Ecto neural progenitor cell (in vitro differentiated cells): ENCODE measurements around the gene LMO2.

Experiments used
- DNase-seq: peaks from one replicate; pipeline ENCODE4 v3.0.0-alpha.2; 2018; ENCODE audit warnings: low spot score

LMO2 gene

DNA sequence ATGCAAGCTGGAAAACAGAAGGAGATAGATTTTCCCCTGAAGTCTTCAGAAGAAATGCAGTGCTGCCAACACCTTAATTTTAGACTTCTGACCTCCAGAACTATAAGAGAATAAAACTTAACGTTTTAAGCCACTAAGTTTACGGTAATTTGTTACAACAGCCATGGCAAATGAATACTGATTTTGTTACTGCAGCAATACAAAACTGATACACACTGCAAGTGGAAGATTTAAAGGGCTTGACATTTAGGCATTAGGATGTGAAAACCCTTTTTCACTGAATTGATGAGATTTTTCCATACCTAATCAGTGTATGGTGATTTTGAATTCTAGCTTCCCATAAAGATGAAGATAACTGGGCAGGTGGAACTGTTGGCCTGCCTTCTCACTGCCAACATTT is 22.1 kb upstream of the LMO2 start:
- no peak for DNase-seq

DNA sequence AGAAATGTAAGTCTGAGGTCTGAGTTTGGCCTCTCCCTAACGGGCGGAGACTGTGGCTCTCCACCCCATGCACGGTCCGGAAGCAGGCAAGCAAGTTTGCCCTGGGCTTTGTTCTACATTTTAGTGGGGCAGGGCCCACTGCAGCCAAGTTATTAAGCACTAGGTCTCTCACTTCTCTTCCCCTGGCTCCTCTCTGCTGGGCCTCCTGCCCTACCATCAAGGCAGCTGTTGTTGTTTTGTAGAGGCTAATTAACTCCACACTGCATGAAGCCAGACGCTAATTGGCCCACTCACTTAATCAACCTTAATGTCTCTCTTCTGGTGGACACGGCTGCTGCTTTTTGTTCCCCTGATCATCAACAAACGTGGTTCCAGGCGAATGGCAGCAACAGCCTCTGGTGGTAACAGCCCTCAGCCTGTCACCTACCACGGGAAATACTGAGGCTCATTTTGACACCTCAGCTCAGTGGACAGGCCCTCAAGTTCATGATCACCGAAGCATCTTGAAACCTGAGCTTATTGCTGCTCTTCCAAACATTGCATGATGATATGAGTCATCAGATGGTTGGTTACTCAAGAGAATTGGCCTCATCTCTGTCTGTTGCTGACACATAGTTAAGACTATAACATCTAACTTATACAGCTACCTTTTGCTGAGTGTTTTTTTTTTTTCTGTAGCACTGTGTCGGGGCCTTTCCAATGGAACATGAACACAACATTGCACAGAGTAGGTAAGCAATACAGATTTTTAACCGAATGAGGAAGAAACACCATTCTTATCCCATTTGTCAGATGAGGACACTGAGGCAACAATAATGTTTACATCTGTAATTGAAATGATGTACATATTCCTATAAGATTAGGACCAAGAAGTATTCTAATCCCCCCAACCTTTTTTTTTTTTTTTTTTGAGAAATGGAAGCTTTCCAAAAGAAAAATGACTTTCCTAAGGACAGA is 20.8 kb upstream of the LMO2 start:
- no peak for DNase-seq

DNA sequence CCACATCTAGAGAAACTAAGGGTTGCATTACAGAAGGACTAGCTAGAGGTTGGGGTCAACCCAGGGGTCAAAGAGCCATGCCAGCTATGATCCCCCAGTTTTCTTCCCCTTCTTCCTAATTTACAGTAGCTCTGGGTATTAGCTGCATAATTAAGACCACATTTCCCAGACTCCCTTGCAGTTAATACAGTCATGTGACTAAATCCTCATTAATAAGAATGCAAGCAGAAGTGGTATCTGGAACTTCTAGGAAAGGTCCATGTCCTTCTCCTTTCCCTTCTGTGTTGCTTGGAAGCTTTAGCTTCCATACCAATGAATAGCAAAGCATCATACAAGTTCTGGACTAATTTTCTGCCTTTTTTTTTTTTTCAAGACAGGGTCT is 19.1 kb upstream of the LMO2 start:
- no peak for DNase-seq

DNA sequence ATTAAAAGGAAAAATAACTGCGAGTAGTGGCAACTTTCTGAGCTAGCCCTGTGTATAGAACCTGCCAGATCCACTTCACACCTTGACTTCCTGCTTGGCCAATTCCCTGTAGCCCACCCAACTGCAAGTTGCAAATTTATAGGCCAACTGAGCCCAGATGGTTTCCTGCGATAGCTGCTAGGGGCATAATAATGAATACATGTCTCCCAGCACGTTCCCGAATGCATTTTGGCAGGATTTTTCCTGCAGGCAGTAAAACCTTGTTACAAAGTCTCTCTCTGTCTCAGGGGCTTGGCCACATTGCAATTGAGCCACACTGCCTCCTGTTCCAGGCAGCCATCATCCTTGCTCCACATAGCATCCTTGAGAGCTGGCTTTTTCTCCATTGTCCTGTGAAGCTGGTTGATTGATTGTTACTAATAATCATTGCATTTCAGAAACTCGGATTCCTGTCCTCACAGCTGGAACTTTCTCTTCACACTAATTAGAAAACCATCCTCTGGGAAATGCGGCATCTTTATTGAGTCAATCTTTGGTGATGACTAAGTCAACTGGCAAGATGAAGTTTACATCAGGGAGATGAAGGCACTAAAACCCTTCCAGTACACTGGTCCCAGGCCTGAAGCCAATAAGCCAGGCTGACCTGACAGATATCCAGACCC is 18.6 kb upstream of the LMO2 start:
- no peak for DNase-seq

DNA sequence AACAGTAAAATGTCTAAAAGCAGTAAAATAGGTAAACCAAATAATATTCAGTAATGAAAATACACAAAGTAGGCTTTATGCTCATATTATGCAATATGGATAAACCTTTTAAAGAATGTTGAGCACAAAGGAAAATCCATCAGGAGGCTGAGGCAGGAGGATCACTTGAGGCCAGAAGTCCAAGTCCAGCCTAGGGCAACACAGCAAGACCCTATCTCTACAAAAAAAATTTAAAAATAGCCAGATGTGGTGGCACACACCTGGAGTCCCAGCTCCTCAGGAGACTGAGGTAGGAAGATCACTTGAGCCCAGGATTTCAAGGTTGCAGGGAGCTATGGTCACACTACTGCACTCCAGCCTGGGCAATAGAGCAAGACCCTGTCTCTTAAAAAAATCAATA is 17.7 kb upstream of the LMO2 start:
- no peak for DNase-seq

DNA sequence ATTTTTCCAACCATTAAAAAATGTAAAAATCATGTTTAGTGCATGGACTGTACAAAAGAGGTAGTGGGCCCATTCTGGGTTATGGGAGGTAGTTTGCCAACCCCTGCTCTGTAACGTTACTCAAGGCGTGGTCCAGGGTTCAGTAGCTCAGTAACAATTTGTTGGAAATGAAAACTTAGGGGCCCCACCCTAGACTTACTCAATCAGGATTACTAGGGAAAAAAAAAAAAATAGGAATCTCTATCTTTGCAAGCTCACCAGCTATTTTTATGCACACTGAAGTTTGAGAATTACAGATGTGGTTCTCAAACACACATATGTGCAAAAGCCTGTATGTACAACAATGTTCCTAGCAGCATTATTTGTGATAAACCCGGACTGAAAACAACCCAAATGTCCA is 17.3 kb upstream of the LMO2 start:
- no peak for DNase-seq

DNA sequence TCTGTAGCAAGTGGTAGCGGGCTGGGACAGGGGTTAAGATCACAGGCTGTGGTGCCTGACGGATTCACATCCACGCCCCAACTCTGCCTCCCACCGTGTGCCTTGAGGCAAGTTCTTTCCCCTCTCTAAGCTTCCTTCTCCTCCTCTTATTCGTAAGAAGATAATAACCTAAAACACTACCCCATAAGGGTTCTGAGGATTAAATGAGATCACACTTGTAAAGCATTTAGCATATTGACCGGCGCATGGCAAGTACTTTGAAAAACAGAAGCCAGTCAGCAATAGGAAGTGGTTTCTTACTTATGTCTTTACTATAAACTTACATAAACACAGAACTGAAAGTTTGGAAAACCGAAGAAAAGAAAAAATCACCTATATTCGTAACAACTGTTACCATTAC is 15.5 kb upstream of the LMO2 start:
- no peak for DNase-seq

DNA sequence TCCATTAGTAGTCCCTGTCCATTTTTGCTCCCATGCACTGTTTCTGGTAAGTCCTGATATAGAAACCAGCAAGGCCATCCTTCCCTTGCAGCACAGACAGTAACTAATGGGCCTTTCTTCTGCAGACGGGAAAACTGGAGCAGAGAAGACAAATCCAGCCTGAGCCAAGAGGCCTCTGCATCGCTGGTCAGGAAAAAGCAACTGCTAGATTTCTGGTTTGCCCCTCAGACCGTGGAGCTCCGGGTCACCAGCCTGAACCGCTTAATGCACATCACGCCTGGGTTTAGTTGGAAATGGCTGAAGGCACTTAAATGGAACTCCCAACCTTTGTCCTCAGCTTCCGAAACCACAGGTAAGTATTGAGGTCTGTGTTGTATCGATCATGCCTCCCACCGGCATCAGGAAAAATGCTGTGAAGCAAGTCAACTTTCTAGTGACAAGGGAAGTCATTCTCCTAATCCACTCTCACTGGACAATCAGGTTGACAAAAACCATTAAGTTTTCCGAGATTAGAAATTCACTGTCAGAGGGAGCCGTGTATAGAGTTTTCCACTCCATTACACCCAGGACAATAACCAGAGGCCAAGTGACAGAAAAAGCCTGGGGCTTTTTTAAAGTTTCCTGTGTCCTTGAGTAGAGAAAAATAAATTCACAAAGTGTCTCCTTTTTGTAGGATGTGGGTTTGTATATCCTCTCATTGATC is 14.8 kb upstream of the LMO2 start:
- no peak for DNase-seq

DNA sequence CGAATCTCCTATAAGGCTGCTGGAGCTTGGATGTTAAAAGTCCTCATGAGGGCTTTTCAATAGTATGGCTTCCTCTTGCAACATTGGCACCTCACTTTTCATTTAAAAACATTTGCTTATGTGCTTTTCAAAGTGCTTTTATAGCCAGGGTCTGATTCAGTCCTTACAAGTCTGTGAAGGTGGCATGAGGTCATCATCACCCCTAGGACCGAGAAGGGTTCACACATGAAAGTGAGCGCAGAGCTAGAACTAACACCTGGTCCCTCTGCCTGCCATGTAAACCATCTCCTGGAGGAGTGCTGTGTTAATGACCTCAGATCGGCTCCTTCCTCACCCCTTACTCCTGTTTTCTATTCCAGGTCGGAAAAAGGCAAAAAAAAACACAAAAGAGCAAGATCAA is 12.2 kb upstream of the LMO2 start:
- DNase-seq: no peak

DNA sequence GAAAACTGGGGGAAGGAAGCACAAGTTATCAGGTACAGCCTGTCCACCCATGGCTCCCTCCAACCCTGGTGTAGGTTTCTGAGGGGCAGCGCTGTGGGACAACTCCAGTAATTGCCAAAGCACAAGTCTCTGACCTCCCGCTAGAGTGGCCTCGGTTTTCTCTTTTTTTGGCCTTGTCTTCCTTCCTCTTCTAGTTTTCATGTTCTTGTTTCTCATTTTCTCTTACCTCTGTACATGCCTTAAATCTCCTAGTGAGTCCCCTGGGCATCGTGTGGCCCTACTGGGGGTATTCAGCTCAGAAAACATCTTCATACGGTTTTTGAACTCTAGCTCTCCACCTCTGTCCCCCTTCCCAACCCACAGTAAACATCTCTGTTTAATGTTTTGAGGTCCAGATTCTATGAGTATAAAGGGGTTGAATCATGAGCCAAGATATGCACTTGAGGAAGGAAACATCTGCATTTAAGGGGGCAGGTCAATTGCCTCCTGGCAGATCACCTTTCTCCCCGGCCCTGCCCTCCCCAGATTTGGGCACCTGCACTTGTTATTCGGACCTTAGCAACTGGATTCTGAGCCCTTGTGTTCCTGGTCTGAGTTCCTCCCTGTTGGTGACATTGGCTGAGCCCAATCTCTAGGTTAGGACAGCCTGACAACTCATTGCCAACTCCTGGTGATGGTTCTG is 8.4 kb upstream of the LMO2 start:
- no peak for DNase-seq

DNA sequence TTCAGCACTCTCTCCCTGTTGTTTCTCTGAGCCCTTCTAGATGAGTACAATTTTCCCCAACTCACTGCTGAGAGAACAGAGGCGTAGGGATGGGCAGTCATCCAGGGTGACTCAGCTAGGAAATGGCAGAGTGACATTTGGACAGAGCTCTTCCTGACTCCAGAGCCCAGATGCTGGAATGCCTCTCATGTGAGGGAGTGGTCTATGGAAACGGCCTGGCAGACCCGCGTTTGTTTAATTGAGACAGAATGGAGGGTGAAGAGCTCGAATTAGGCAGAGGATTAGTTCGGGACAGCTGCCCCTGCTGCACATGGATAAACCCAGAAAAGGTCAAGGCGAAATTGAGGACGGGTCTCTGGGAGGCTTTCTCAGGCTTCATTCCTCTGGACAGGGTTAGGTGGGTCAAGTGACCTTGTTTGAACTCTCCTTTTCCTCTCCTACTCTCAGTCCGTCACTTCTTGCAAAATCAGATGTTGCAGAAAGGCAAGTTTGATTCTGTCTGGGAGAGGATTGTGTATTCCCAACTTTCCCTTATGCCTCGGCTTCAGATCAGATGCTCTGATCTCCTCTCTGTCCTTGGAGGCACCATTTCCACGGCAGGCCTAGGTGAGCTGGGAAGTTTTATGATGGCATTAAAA is 7.6 kb upstream of the LMO2 start:
- no peak for DNase-seq

DNA sequence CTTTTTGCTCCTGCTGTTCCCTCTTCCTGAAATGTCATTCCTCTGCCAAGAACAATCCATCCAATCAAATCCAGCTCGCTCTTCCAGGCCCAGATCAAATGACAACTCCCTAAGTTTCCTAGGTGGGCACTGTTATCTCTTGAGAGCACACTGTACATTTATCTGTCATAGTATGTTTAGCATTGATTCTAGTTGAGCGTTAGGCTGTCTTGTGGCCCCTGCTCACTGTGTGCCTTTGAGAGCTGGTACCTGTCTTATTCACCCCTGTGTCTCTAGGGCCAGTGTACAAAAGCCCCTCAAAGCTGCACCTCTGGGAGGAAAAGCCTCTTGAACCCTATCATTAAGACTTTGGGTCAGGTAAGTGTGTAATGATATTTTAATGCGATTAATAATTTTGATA is 7.1 kb upstream of the LMO2 start:
- DNase-seq: no peak

DNA sequence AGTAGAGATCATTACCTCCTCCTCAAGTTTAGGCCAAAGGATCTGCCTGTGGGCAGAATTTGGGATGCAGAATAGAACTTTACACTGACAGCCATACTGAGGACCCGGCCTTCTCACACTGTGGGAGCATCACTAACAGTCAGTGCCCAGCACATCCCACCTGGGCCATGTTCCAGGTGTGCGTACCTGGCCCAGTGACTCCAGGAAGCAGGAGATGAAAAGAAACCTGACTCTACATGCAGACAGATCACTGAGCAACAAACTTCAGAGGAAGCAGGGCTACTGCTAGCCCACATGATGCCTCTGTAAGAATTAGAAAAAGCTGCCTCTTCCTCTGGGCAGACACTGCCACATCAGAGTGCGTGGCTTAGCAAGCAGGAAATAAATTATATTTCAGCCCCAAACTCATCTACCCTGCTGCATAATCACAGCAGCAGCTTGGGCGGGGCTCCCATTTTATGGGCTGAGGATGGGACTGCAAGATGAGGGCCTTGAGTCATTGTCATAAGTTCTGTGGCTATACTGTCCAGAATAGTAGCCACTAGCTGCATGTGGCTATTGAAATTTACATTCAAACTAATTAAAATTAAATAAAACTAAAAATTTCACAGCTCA is 6.0 kb upstream of the LMO2 start:
- DNase-seq: no peak

DNA sequence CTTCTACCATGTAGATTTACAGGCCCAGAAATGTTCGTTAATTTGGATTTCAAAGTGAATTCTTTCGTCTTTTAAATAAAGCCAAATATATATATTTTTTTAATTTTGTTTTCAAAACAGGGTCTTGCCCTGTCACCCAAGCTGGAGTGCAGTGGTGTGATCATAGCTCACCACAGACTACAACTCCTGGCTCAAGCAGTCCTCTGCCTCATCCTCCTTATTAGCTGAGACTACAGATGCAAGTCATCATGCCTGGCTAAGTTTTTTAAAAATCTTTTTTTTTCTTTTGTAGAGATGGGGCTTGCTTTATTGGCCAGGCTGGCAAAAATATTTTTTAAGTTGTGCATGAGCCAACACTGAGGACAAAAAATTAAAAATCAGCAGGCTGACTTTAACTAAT is 5.0 kb upstream of the LMO2 start:
- no peak for DNase-seq

DNA sequence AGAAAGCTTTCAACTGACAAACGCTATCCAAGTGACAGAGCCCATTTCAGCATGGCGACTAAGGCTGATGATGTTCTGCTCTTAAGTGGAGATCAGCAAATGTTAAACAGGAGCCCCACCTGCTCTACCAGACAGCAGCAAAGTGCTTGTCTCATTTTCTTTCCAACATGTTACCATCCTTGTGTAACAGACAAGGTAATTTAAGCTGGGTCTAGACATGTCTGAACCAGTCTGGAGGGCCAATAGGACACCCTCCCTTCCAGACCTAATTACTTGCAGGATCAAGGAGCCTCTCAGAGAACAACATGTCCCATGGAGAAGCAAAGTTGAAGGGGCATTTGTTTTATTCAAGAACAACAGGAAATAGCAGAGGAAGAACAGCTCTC is 3.9 kb upstream of the LMO2 start:
- DNase-seq: no peak

DNA sequence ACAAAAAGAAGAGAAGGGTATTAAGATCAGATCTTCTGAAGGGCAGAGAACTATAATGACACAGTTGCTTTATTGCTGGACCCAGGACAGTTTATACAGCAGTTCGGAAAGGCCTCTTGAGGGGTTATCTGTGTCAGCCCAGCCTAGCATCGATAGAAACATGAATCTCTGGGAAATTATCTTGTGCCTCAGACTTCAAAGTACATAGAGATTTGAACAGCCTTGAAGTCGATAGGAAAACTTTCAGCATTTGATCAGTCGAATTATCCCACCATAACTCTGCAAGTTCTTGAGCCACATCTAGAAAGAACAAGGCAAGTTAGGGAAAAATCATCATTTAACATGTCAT is 2.5 kb upstream of the LMO2 start:
- DNase-seq: no peak

DNA sequence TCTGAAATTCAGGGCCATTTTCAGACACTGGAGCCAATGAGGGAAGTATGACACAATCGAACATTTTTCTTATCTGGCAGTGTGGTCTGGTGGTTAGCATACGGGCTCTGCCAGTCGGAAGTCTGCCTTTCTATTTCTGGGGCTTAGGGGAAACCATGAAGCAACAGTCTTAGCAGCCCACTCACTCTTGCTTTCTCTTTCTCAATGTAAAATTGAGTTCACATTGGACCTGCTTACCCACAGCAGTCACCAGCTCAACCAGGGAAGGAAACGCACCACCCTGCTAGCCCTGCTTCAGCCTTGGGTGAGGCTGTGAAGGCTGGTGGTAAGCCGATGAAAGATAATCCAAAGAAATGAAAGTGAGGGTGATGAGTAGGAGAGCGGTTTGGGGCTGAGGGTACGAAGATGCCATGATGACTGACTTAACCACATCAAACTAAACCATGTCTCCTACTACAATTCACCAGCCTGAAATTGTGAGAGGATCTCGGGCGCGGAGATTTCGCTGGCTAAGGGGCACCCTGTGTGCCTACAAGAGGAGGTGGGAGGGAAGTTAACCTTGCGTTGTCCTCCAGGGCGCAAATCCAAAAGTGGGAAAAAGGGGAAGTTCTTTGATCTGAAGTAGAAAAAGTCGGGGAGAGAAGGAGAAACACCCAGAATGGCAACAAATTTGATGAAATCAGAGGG is 2.0 kb upstream of the LMO2 start:
- DNase-seq: no peak

DNA sequence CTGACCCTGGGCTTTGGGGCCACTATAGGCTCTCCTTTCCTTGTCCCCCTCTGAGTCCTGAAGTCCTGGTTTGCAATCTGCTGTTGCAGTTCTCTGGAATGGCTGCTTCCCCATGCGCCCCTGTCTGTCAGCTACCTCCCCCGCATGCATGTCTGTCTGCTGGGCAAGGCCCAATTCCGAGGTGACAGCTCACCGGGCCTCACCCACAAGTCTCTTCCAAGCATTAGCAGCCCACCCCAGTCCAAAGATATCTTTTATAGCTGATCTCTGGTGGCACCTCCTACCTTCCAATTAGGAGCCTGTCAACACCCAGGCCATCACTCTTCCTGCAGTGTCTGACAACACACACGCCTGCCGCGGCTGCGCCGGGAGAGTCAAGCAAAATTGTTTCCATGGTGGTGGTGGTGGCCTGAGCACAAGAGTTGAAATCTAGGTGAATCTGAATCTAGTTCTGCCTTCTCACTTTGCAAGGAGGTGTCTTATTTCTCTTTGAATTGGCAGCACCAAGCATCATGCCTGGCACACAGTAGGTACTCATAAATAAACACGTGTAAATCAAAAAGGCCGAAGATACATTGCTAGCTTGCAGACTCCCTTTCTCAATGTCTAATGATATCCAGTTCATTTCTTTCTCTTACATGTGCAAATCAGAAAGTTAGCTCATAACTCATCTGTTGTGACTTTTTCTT is 1.2 kb upstream of the LMO2 start:
- DNase-seq: no peak

DNA sequence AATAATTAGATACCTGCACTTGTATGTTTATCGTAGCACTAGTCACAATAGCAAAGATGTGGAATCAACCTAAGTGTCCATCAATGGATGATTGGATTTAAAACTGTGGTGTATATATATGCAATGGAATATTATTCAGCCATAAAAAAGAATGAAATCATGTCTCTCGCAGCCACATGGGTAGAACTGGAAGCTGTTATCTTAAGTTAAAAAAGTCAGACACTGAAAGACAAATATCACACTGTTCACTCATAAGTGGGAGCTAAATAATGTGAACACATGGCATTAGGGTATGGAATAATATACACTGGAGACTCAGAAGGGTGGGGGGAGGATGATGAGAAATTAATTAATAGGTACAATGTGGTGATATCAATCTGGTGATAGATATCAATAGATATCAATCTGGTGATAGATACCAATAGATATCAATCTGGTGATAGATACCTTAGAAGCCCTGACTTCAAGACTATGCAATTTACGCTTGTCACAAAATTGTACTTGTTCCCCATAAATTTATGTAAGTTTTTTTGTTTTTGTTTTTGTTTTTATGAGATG is 2.0 kb downstream of the LMO2 start:
- no peak for DNase-seq

DNA sequence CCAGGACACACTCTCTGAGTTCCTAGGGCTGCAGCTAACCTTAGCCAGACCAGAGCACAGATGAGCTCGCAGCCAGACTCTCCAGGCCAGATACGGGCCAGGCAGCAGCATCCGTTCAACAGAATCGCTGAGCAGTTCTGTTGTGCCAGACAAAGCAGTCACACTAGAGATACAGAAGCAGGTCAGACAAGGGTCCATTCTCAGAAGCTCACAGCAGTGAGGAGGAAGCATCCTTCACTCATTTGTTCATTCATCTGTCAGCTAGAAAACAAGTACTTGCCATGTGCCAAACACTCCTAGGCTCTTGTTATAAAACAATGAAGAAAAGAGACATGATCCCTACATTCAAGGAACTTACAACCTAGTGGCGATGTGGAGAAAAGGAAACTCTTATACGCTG is 2.6 kb downstream of the LMO2 start:
- DNase-seq: no peak
